ENCODE data around the gene KCP.
"Not testable (repeated sequence)": the region's sequence is repeated elsewhere in the genome, so short reads cannot be mapped to it uniquely, and the experiment has no call there.

The KCP gene

DNA sequence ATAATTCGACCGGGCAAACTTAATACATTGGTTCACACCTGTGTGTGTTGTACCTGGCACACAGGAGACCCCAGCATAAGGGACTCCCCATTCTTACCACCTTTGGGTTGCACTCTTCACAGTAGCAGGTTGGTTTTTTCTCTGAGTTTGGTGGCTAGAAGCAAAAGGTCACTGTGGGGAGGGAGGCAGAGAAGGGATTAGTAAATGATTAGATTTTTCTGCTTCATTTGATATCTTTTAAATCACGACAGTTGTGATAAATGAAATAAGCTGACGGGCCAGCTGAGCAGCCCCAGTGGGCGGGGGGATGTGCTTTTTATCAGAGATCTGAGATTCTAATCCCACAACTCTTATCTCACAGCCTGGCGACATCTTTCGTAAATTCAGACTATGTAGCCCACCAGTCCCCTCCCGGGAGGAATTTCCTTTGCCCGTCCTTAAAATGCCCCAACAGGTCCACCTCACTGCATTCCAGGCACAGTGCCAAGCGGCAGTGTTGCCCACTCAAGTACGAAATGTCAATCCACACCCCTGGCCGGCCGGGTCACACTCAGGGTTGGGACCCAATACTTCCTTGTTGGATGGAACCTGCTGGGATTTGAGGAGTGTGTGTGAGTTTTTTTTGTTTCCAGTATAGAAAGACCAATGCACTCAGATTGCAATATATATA is 10.5 kb upstream of the KCP start:
- DNase-seq: no peak

DNA sequence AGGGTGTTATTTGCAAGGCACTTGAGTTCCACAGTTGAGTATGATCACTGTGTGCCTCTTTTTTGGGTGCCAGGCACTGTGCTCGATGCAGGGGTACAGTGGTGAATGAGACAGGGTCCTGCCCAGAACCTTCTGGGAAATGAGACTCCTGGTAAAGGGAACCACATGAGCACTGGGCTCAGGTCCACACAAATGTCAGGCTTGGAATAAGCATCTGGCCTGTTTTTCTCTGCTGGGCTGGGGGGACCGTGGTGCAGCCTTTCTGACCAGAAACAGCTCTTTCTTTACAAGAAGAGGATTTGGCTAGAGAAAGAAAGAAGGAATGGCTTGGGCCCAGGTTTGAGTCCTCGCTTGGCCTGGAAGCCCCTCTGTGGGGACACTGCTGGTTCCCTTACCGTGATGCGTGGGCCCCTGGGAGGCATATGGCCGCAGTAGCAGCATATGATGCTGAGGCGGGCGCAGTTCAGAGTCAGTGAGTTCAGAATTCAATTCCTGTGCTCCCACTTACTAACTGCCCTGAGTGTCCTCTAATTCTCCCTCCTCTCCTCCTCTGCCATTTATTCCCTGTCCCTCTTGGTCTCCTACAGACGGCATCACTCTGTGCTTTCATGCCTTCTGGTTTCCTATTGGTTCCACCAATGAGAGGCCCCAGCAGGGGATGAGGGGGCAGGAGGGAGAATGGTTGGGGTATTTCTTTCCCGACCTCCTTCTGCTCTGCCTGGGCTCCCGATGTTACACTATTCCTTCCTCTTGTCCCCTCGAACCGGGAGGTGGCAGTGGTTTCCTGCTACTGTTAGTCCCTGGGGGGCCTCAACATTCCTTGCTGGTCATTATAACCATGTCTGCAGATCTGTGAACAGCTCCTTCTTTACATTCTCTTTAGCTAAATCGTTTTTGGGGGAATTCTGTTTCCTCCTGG is 9.6 kb upstream of the KCP start:
- DNase-seq: no peak

DNA sequence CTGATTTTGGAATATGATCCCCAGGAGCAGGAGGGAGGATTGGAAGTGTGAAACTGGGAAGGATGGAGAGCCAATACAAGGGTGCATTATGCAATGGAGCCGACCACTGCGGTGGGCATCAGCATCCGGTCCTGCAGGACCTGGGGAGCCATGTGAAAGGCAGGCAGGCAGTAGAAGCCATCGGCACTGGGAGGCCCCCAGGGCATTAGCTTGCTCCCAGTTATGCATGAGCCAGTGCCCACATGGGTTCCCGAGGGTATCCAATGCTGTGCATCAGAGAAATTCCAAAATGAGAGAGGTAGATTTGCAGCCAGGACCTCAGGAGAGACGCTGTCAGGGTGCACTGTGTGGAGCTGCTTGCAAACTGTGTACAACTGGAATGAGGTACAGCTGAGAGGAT is 8.7 kb upstream of the KCP start:
- no peak for DNase-seq

DNA sequence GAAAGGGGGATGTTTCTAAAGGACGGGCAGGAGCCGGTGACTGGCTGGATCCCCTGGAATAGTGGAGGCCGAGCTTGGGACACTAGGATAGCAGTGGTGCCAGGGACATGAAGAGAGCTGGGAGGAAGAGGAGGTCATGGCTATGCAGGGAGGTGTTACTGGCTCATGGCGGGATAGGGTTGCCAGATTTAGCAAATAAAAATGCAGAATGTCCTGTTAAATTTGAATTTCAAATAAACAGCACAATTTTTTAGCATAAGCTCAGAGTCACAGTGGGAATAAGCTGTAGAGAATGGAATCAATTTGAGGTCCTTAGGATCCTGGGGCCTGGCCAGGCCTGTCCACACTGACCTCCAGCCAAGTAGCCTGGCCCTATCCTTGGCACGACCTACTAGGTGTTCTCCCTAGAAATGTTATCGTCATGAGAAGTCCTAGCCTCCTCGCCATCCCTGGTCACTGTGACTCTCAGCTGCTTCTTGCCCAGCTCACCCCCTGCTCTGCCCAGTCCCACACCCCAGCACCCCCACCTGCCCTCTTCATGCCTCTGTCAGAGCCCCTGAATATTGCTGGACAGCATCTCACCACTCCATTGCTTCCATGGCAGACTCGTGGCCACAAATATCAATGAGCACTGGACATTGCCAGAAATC is 7.6 kb upstream of the KCP start:
- no peak for DNase-seq

DNA sequence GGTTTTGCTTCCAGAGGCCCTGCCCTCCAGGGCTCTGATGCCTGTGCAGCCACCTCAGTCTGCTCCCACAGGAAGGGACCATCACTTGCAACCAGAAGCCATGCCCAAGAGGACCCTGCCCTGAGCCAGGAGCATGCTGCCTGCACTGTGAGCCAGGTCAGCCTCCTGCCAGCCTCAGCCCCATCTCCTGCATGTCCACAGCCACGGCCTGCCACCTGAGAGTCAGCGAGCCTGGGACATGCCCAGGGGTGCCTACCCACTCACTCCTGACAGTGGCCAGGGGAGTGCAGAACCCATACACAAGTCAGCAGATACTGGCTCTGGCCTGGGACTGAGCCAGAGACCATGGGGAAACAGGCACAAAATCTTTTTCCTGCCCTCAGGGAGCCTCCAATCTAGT is 6.6 kb upstream of the KCP start:
- no peak for DNase-seq

DNA sequence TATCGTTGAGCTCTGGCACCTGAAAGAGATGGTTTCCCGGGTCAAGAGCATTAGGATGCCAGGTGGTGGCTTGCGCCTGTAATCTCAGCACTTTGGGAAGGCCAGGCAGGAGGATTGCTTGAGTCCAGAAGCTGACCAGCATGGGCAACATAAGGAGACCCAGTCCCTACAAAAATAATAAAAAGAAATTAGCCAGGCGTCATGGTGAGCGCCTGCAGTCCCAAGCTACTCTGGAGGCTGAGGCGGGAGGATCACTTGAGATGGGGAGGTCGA is 6.1 kb upstream of the KCP start:
- no peak for DNase-seq

DNA sequence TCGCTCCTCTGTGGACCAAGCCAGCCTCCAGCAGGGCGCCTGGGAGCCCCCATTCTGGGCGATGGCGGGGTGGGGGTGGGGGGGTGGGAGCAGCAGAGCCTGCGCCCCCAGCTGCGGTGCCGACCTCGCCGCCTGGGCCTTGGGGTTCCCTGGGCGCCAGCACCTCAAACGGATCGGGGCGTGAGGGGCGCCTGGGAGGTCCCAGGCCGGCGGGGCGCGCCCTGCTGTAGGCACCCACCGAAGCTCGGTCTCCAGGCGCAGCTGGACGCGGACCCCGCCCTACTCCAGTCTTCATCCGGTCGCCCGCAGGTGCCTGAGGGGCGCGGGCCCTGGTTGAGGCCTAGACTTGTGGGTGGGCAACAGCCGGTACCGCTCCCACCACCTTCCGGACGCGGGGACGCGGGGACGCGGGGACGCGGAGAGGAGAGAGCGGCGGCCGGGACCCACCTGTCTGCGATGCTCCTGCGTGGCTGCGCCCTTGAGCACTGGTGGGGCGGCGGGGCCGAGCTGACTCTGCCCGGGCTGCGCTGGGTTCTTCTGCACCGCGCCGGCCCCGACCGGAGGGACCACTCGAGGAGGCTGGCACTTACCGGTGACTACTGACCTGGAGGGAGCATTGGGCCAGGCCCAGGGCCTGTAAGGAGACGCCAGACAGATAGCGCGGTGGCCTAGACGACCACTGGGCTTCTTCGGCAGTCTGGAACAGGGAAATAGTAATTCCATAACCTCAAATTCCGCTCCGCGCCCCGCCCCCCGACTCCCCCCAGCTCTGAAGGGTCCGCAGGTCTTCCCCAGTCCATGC is 5.5 kb upstream of the KCP start:
- no peak for DNase-seq

DNA sequence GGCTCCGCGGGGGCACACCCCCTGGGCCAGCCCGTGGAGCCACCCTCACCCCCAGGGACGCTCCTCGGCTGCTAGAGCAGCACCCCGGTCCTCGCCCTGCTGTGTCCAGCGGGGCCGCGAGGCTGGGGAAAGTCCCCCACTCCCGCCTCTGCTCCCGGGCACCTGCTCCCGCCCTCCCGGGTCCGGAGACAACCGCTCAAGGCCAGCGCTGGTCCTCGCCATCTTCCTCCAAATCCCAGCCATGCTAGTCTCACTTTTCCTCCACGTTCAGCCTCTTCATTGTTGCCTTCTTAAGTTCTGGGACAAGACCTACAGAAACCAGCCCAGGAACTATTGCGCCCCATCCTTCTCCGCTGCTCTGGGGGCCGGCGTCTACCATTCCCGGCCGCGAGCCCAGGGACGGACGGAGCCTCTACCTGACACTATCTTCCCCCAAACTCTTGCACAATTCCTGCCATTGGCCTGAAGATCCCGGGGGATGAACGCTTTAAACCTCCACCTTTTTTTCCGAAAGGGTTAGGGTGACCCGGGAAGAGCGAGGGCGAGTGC is 4.8 kb upstream of the KCP start:
- DNase-seq: no peak

DNA sequence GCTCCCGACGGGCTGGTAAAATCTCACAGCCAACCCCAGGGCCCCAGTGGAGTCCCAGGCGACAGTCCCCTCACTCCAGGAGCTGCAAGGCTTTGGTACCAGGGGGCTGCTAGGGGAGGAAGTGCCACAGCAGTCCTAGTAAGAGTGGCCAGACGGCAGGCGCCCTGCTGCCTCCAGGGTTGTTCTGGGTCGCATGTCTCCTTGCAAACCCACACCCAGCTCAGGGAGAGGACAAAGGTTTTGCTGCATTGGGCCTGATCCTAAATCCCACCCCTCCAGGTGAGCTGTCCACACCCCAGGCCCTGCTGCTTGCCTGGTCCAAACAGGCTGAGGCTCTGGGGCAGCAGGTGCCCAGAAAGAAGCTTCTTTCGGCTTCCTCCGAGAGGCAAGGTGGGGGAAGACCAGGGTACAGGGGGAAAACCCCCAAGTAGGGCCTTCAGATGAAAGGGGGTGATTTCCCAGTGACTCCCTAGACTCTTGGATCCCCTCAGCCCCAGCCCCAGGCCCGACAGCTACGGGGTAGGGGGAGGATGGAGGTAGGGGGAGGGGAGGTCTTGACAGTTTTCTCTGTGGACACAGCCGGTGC is 4.2 kb upstream of the KCP start:
- no peak for DNase-seq

DNA sequence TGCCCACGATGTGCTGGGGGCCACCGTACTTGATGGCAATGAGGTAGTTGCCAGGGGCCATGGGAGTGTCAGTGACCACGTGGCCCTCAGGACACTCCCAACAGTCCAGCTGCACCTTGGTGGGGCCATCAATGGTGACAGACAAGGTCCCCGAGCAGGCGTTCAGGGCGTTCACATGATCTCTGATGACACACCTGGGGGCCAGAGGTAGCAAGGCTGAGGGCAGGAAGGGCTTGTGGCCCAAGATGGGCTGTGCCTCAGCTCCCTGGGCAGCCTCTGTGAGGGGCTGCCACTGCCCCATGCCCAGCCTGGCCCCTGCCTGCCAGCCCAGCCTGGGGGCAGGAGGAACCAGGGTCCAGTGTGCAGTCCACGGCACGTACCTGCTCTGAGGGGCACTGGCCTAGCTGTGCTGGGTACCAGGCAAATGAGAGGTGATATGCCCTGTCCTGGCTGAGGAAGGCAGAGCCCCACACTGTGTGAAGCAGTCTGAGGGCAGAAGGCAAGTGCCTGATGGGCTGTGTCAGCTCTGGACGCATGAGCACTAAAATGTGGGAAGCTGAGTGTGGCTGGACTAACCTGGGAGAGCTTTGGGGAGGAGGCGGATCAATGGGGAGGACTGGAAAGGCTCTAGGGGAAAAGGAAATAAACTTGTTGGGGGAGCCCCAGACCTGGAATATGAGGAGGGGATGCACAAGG is 3.5 kb upstream of the KCP start:
- no peak for DNase-seq

DNA sequence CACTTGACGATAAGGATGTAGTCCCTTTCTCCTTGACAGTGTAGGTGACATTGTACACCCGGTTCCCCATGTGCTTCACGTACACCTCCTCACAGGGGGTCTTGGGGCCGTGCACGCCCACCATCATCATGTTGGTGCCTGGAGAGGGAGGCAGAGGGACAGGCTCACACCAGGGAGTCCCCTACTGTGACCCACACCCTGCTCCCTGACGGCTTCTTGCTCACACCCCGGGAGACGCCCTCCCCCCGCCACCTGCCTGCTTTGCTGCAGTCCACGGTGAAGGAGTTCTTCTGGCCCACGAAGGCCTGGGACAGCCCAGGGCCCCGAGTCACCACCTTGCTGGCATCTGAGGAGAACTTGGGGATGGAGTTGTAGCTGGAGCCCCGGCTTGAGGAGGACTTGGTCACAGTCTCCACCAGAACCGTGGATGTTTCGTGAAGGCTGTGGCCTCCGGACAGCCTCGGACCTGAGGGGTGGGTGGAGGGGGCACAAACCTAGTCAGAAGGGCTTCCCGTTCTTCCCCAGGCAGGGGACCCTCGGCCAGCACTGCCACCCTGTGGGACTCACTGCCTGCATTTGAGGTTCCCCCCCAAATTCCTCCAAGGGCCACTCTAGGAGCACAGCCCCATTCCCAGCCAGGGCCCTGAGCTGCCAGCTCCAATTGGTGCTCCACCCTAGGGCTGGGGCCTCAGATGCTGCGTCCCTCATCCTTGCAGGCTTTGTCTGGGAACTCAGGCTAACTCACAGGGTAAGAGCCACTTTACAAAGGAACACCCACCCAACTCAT is 2.4 kb upstream of the KCP start:
- not testable (repeated sequence) for DNase-seq

DNA sequence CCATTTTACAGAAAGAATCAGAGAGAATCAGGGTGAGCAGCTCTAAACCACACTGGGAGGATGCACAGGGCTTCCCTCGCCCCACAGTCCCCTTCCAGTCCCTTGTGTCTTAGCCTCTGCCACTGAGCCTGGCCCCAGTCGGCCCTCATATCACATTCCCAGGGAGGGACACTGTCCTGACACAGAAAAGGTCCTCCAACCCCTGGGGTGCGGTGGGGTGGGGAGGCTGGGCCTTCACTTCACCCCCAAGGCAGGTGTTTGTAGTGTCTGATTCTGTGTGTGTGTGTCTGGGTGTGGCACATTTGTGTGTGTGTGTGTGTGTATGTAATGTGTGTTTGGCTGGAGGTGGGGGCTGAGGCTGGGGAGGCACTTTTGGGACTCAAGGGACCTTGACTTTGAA is 1.8 kb upstream of the KCP start:
- DNase-seq: no peak

DNA sequence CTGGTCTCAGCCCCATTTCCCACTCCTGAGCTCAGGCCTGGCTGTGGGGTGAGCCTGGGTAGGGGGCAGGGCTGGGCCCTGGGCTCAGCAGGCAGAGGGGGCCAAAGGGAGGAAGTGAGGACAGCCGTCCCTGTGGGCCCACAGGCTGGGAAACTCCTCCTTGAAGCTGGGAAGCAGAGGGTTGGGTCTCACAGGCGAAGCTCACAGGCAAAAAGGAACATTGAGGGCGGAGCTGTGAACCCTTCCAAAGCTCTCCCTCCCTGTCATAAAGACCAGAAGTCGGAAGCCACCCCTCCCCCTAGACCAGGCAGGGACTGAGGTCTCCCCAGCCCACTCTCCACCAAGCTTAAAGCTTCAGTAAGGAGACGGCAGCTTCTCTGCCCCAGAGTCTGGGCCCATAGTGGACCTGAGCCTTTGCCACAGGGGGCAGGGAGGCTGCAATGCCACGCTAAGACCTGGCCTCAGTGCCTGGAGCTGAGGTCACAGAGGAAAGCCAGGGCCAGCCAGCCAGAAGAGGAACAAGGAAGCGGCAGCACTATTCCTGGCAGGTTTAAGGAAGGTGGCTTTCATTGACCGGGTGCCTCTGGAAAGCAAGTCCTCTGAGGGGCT is 1.0 kb upstream of the KCP start:
- no peak for DNase-seq

DNA sequence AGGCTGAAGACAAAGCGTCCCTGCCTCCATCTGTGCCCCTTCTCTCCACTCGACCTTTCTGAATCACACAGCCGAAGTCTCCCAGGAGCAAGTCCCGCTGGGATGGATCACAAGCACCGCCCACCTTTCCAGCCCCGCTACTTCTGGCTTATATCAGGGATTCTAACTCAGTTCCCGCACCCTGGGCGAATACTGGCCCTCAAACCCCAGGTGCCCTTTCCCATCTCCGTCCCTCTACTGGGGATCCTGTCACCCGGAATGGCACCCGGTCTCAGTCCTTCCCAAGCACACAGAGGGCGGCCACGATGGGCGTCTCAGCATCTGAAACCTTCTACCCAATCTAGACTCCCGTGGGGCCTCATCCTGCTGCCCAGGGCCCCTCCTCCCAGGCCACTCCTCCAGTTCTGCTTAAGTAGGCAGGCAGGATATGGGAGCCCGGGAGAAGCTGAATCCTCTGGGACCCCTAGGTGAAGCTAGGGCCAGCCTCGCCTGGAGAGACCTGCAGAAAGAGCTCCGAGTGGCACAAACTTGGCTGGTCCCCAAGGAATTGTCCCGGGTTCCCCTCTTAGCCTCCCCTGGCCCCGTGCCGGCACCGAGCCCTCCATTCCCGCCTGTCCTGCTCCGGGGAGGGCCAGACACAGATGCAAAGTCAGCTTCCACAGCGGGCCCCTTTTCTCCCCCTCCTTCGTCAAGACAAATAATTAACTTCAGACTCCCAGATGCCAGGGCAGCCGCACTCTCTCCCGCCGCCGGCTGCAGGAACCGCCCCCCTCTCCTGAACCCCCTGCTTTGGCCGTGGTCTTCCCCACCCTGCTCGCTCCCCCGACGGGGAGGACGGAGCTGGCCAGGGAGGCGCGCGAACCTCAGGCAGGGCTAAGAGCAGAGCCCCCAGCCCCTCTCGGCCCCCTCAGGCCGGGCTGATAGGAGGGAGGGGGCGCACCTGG is 612 bp downstream of the KCP start:
- peak; percentile 31 for DNase-seq

DNA sequence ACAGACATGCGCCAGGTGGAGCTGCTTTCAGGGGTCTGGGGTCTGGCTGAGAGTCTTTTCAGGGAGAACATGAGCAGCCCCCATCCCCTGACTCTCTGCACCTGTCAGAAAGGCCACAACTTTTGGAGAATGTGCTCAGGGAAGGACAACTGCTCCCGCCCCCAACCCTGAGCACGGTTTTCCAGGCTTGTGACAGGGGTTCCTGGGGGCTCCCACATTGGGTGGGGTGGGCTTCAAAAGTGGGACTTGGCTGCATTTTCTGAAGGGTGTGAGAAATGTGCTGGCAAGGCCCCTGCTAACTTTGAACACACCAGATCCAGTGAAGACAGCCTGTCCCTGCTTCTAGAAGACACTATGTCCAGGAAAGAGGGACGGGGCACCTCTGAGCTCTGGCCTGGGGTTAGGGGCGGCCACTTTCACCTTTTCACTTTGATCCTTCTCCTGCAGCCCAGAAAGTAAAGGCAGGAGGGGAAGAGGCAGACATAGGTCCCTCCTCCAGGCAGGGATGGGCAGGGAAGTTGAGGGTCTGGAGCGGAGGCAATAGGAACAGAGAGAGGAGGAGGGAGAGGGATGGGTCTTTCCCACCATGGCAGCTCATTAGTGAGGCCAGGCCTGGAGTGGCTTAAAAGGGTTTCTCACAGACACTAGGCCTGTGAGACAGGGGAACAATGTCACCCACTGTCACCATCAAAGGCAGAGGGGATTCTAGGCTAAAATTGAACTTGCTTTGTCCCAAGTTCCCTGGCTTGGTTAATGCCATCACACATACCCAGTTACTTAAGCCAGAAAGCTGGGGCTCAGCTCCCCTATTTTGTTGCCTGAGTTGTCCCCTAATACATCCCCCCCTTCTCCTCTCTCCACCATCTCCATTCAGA is 1.5 kb downstream of the KCP start:
- no peak for DNase-seq

DNA sequence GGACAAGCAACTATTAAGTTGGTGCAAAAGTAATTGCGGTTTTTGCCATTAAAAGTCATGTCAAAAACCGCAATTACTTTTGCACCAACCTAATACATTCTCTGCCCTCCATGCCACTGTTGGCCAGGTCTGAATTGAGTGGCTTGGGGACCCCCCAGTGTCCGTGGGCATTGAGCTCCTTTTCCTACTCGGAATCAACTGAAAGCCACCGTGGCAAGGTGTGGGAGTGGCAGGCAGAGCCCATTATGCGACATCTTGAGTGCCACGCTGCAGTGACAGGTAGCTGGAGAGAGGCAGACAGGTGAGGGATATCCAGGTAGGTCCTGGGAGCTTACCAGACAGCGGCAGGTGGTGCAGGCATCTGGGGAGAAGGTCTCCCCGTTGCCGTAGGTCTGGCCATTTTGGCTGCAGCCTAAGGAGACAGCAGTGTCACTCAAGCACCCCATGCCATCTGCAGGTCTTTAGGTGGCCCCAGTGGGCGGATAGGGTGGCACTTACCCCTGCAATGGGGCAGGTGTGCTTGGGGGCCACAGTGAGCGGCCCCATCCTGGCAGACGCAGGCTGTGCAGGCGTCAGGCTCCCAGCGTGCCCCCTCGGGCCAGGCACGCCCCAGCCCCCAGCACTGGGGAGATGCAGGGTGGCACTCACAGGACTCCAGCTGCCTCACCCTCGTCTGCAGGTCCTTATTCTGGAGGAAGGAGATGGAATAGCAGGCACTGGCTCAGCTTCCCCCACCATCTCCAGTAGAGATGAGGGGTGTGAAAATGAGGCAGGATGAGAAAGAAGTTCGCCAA is 3.5 kb downstream of the KCP start:
- no peak for DNase-seq

DNA sequence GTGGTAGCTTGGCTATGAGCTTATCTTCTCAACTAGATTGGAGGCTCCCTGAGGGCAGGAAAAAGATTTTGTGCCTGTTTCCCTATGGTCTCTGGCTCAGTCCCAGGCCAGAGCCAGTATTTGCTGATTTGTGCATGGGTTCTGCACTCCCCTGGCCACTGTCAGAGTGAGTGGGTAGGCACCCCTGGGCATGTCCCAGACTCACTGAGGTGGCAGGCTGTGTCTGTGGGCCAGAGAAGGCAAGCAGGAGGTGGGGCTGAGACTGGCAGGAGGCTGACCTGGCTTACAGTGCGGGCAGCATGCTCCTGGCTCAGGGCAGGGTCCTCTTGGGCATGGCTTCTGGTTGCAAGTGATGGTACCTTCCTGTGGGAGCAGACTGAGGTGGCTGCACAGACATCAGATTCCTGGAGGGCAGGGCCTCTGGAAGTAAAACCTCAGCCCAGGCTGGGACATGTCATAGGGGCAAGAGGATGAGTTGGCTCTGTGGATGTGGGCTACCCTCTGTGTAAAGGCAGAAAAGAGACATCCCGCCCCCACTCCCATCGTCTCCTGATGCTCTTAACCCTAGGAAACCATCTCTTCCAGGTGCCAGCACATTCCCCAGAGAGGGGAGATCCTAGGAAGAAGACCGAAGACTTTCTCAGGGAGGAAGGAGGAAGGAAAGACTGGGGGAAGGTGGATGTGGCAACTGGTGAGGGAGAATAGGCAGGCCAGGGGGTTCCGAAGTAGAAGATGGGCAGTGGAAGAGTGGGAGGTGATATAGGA is 4.3 kb downstream of the KCP start:
- DNase-seq: no peak
